T-helper 1 cell (primary cell): ENCODE measurements around the gene MAP3K12.
"Not testable (repeated sequence)": the region's sequence is repeated elsewhere in the genome, so short reads cannot be mapped to it uniquely, and the experiment has no call there.

ENCODE experiments used
- DNase-seq, 5 donors: peaks; one replicate each; pipeline ENCODE4 v3.0.0-alpha.2; 2012 to 2020
- total RNA-seq, 4 donors: gene quantifications; one replicate each; lab custom pipeline; 2026; lab: John Stamatoyannopoulos, UW

MAP3K12 gene
- 27.9 to 49.0 (median 44.5) reads per million in 4 donors for total RNA-seq

- peak; percentile 45 to 64 (median 55) for DNase-seq
These were observed at the start of gene MAP3K12 for GRCh38 chr12:53499266-53500141. MAP3K12 (minus strand) TSS chr12:53499458; CDS start chr12:53487391, 12,067 bp downstream.

GRCh38 chr12:53548354-53548753 lies 49.1 kb upstream of the MAP3K12 start:
- DNase-seq = not testable (repeated sequence)

GRCh38 chr12:53543539-53543938 lies 44.3 kb upstream of the MAP3K12 start:
- peak in 3 of 5 donors; percentile 16 to 58 (median 33) for DNase-seq

GRCh38 chr12:53539526-53539925 lies 40.3 kb upstream of the MAP3K12 start:
- DNase-seq = no peak

GRCh38 chr12:53538209-53538689 lies 39.0 kb upstream of the MAP3K12 start:
- DNase-seq = no peak

GRCh38 chr12:53536962-53537361 lies 37.7 kb upstream of the MAP3K12 start:
- DNase-seq = no peak

GRCh38 chr12:53533471-53533870 lies 34.2 kb upstream of the MAP3K12 start:
- no peak for DNase-seq

- no peak for DNase-seq
These were observed 33.5 kb upstream of the MAP3K12 start for GRCh38 chr12:53532524-53533445.

- DNase-seq = no peak
These were observed 32.8 kb upstream of the MAP3K12 start for GRCh38 chr12:53532021-53532420.

GRCh38 chr12:53530920-53531319 lies 31.7 kb upstream of the MAP3K12 start:
- no peak for DNase-seq

- DNase-seq = no peak
These were observed 30.8 kb upstream of the MAP3K12 start for GRCh38 chr12:53530061-53530460.

GRCh38 chr12:53524476-53524875 lies 25.2 kb upstream of the MAP3K12 start:
- no peak for DNase-seq

GRCh38 chr12:53523131-53523530 lies 23.9 kb upstream of the MAP3K12 start:
- DNase-seq = no peak

- DNase-seq = no peak
These were observed 19.1 kb upstream of the MAP3K12 start for GRCh38 chr12:53518381-53518780.

GRCh38 chr12:53516758-53517455 lies 17.6 kb upstream of the MAP3K12 start:
- no peak for DNase-seq

- no peak for DNase-seq
These were observed 16.0 kb upstream of the MAP3K12 start for GRCh38 chr12:53515291-53515680.

- DNase-seq = no peak
These were observed 15.5 kb upstream of the MAP3K12 start for GRCh38 chr12:53514628-53515290.

GRCh38 chr12:53513712-53514410 lies 14.6 kb upstream of the MAP3K12 start:
- DNase-seq = no peak

- DNase-seq = no peak
These were observed 11.0 kb upstream of the MAP3K12 start for GRCh38 chr12:53510181-53510812.

GRCh38 chr12:53508534-53509170 lies 9.4 kb upstream of the MAP3K12 start:
- peak; percentile 49 to 79 (median 71) for DNase-seq

- DNase-seq = no peak
These were observed 8.3 kb upstream of the MAP3K12 start for GRCh38 chr12:53507603-53507885.
